ENCODE measurements around the gene GDA. TPM values are rescaled to one million over a fixed set of nuclear protein-coding genes. Genes with fewer than 3 reads are reported as not detected.

The GDA gene
- total and polyA plus RNA-seq, 9 of the 15 experiments (the other 6 are each of a cell fraction or from before 2014, with no cell fraction given): 4.5 to 18.0 (median 12.7) TPM

GRCh38 chr9:72247549-72247948 lies 98.3 kb downstream of the GDA start:
- CTCF ChIA-PET (ENCODE audit: low intra/inter-chr PET ratio): no interaction called here
- Histone ChIP-seq H3K4me3 (no peak overlapping the region), H3K9ac (ENCODE audit: insufficient read depth in 1 of 2, low read depth in 2 of 2, low read length in 2 of 2) (no peak overlapping the region), H3K27me3 (ENCODE audit: control insufficient read depth in 2 of 2, insufficient read depth in 2 of 2, low read length in 2 of 2) (no peaks in the 10 kb centered on the region), H3K27ac (ENCODE audit: extremely low read depth, low read depth, low read length) (no peak overlapping the region), H3K79me2 (ENCODE audit: control insufficient read depth, insufficient read depth, low read length) (no peaks in the 10 kb centered on the region), H3K4me2 (ENCODE audit: insufficient read depth, low read length) (no peak overlapping the region), H3K9me3 (replicated peaks; ENCODE audit: control insufficient read depth, insufficient read depth, low read depth, low read length) (no peaks in the 10 kb centered on the region), H3K36me3 (ENCODE audit: control insufficient read depth, insufficient read depth, low read length) (peaks cover 30% of the 10 kb centered on the region; the same call in 2 of the 3 replicates), H2AFZ (ENCODE audit: low read depth, low read length) (no peak overlapping the region), H4K20me1 (replicated peaks; ENCODE audit: control insufficient read depth, insufficient read depth, low read length) (no peaks in the 10 kb centered on the region), H3K9me1 (ENCODE audit: control insufficient read depth, insufficient read depth, low read length) (no peaks in the 10 kb centered on the region), H3K4me1 (replicated peaks in 1 of 2; ENCODE audit: control insufficient read depth in 2 of 2, insufficient read depth in 2 of 2, low read length in 2 of 2) (no peaks in the 10 kb centered on the region)
- no peak for FAIRE-seq
- in situ Hi-C loops (cut with MboI) (no loop called here), intact Hi-C loops (cut with micrococcal nuclease) (no loop called here)
- ATAC-seq: no peak
- POLR2A ChIA-PET: no interaction called here
- no TSS peak for BruUV-seq (replicated peaks)
- DNase-seq (ENCODE audit: extremely low read depth in 1 of 4, low spot score in 3 of 4): no peak
- 58% methylated on average over 3 of the region's 3 CpGs for WGBS (ENCODE audit: insufficient coverage, low coverage, missing lambda C conversion rate)
- no peak for TF ChIP-seq NFATC3 (IDR thresholded peaks at IDR 0.05)
- TF ChIP-seq MAFK (IDR thresholded peaks at IDR 0.05; ENCODE audit: low read length): no peak
- no peak for TF ChIP-seq GABPB2 (CRISPR knock-in tag; conservative IDR thresholded peaks at IDR 0.05)
- TF ChIP-seq ZNF609 (CRISPR knock-in tag; IDR thresholded peaks at IDR 0.05; ENCODE audit: borderline replicate concordance): no peak
- TF ChIP-seq NFIC (IDR thresholded peaks at IDR 0.05): no peak
- no peak for TF ChIP-seq CBFB (CRISPR knock-in tag; IDR thresholded peaks at IDR 0.05)
- TF ChIP-seq EWSR1 (IDR thresholded peaks at IDR 0.05; ENCODE audit: borderline replicate concordance, low read depth, partially characterized antibody): no peak
- no peak for TF ChIP-seq SLC30A9 (CRISPR knock-in tag; IDR thresholded peaks at IDR 0.05)
- TF ChIP-seq ZBTB40 (IDR thresholded peaks at IDR 0.05): no peak
- no peak for TF ChIP-seq ZBTB40 (CRISPR knock-in tag; IDR thresholded peaks at IDR 0.05)
- no peak for TF ChIP-seq XRCC4 (IDR thresholded peaks at IDR 0.05; ENCODE audit: extremely low read depth, insufficient read depth, insufficient read length)
